AG04449 (cell line): ENCODE measurements around the gene GMPS.

Experiments
- CTCF ChIA-PET: fragments of 350-600 bp; formaldehyde crosslinking; extraction: SDS; loops from one replicate; lab custom pipeline; 2021; ENCODE audit warnings: antibody characterized with exemption; lab: Yijun Ruan, JAX
- POLR2A ChIA-PET: fragments of 400-600, 350-600 bp; formaldehyde crosslinking; extraction: SDS; loops from one replicate; lab custom pipeline; 2020; ENCODE audit warnings: antibody characterized with exemption, inconsistent platforms; lab: Yijun Ruan, JAX
- DNase-seq: peaks from one replicate; pipeline ENCODE4 v3.0.0-alpha.2; 2010; ENCODE audit warnings: low read depth, low spot score
- H3K4me3 ChIP-seq: 2 replicates; pipeline ENCODE4 v1.5.1; 2011; ENCODE audit warnings: low read depth, mild to moderate bottlenecking, control low read depth, low read length
- CTCF ChIP-seq: IDR thresholded peaks from one replicate; pipeline ENCODE4 v1.5.1; 2011; ENCODE audit warnings: mild to moderate bottlenecking, moderate library complexity, low read length, control low read depth, inconsistent platforms; ENCODE audit not compliant: insufficient read depth; ENCODE audit errors: missing control alignments

The GMPS gene

GRCh38 chr3:155948476-155948875, 78.0 kb downstream of the GMPS start:
- no peak for DNase-seq
- CTCF ChIA-PET: interaction anchor here (0.7 to 2.9 kb wide), 3 partner anchors 10 to 142 kb away, joined by 3 to 9 read pairs (median 5); partner anchors contain the start of gene C3orf33
- POLR2A ChIA-PET: no interaction called here
- H3K4me3 ChIP-seq: no peak overlapping the region
- TF ChIP-seq CTCF: no peak

- TF ChIP-seq CTCF: no peak
- no peak for DNase-seq
- no peak overlapping the region for H3K4me3 ChIP-seq
- POLR2A ChIA-PET: interaction anchor here (0.7 kb wide), 1 partner anchor 15 kb away, joined by 3 read pairs; no protein-coding TSS in a partner anchor
- CTCF ChIA-PET: interaction anchor here (2.9 kb wide), 1 partner anchor 143 kb away, joined by 9 read pairs; the partner anchor contains the start of gene C3orf33
These were observed 79.2 kb downstream of the GMPS start for GRCh38 chr3:155949453-155950217.

GRCh38 chr3:155956508-155957411, 86.3 kb downstream of the GMPS start:
- H3K4me3 ChIP-seq: no peak overlapping the region
- no peak for DNase-seq
- ChIA-PET POLR2A (no interaction called here), CTCF (interaction anchor here (1.6 kb wide), 1 partner anchor 22 kb away, joined by 3 read pairs; no protein-coding TSS in a partner anchor)
- no peak for TF ChIP-seq CTCF

GRCh38 chr3:155957412-155957880, 87.0 kb downstream of the GMPS start:
- no peak for DNase-seq
- CTCF ChIA-PET: interaction anchor here (1.6 kb wide), 1 partner anchor 21 kb away, joined by 3 read pairs; no protein-coding TSS in a partner anchor
- no peak for TF ChIP-seq CTCF

GRCh38 chr3:155958676-155959075, 88.2 kb downstream of the GMPS start:
- POLR2A ChIA-PET: no interaction called here
- CTCF ChIA-PET: interaction anchor here (1.5 kb wide), 1 partner anchor 13 kb away, joined by 3 read pairs; no protein-coding TSS in a partner anchor

More at GRCh38 chr3:155957412-155957880, 87.0 kb downstream of the GMPS start:
- POLR2A ChIA-PET: no interaction called here
- H3K4me3 ChIP-seq: no peak overlapping the region

More at GRCh38 chr3:155958676-155959075, 88.2 kb downstream of the GMPS start:
- no peak for DNase-seq
- TF ChIP-seq CTCF: no peak
- H3K4me3 ChIP-seq: no peak overlapping the region
